WTC11 (cell line): ENCODE measurements around the gene C1QB.

Source experiments
- FOXK1 ChIP-seq: sonication (generic); formaldehyde crosslinking; IDR thresholded peaks from 2 replicates; pipeline ENCODE4 v1.8.0; 2022; ENCODE audit warnings: mild to moderate bottlenecking, moderate library complexity, missing genetic modification reagents
- IRF2 ChIP-seq: sonication (generic); formaldehyde crosslinking; IDR thresholded peaks from 2 replicates; pipeline ENCODE4 v1.8.0; 2022; ENCODE audit warnings: low read depth, missing genetic modification reagents, borderline replicate concordance
- JAZF1 ChIP-seq: fragments of 250-450 bp; sonication (Bioruptor Pico); IDR thresholded peaks from 2 replicates; pipeline ENCODE4 v1.9.0; 2021; ENCODE audit warnings: moderate library complexity, mild to moderate bottlenecking, inconsistent platforms
- MXD4 ChIP-seq: fragments of 250-450 bp; sonication (Bioruptor Pico); IDR thresholded peaks from 2 replicates; pipeline ENCODE4 v1.8.0; 2021; ENCODE audit warnings: mild to moderate bottlenecking, moderate library complexity, borderline replicate concordance
- NFE2L1 ChIP-seq: sonication (generic); formaldehyde crosslinking; IDR thresholded peaks from 2 replicates; pipeline ENCODE4 v1.8.1; 2023; ENCODE audit warnings: missing genetic modification reagents
- SP1 ChIP-seq: sonication (generic); formaldehyde crosslinking; conservative IDR thresholded peaks from 2 replicates; pipeline ENCODE4 v1.8.1; 2022; ENCODE audit warnings: missing genetic modification reagents
- TF ChIP-seq, protein P1 (sequence below): fragments of 200-600 bp; IDR thresholded peaks from 2 replicates; pipeline ENCODE4 v1.8.0; 2022; ENCODE audit warnings: antibody characterized with exemption
- TF ChIP-seq, protein P2 (sequence below): sonication (generic); formaldehyde crosslinking; IDR thresholded peaks from 2 replicates; pipeline ENCODE4 v1.8.1; 2023; ENCODE audit warnings: mild to moderate bottlenecking, missing genetic modification reagents

DNA sequence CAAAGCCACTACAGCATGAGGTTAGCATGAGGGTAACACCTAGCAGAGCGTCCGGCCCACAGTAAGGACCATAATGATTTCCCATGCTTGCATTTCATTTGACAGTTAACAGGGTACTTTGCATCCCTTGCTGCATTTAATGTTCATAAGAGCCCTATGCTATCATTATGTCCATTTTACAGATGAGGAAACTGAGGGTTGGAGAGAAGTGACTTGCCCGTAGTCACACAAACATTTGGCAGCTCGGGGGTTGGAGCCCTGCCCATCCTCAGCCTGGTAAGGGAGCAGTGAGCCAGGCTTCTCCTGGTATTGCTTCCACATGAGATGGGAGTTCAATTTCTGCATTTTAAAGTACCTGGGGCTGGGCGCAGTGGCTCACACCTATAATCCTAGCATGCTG, 41.1 kb downstream of the C1QB start:
- TF ChIP-seq SP1 (CRISPR knock-in tag) = no peak
- TF ChIP-seq, protein P1, sequence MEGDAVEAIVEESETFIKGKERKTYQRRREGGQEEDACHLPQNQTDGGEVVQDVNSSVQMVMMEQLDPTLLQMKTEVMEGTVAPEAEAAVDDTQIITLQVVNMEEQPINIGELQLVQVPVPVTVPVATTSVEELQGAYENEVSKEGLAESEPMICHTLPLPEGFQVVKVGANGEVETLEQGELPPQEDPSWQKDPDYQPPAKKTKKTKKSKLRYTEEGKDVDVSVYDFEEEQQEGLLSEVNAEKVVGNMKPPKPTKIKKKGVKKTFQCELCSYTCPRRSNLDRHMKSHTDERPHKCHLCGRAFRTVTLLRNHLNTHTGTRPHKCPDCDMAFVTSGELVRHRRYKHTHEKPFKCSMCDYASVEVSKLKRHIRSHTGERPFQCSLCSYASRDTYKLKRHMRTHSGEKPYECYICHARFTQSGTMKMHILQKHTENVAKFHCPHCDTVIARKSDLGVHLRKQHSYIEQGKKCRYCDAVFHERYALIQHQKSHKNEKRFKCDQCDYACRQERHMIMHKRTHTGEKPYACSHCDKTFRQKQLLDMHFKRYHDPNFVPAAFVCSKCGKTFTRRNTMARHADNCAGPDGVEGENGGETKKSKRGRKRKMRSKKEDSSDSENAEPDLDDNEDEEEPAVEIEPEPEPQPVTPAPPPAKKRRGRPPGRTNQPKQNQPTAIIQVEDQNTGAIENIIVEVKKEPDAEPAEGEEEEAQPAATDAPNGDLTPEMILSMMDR = no peak
- TF ChIP-seq, protein P2, sequence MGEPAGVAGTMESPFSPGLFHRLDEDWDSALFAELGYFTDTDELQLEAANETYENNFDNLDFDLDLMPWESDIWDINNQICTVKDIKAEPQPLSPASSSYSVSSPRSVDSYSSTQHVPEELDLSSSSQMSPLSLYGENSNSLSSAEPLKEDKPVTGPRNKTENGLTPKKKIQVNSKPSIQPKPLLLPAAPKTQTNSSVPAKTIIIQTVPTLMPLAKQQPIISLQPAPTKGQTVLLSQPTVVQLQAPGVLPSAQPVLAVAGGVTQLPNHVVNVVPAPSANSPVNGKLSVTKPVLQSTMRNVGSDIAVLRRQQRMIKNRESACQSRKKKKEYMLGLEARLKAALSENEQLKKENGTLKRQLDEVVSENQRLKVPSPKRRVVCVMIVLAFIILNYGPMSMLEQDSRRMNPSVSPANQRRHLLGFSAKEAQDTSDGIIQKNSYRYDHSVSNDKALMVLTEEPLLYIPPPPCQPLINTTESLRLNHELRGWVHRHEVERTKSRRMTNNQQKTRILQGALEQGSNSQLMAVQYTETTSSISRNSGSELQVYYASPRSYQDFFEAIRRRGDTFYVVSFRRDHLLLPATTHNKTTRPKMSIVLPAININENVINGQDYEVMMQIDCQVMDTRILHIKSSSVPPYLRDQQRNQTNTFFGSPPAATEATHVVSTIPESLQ (CRISPR knock-in tag) = no peak
- TF ChIP-seq FOXK1 (CRISPR knock-in tag) = no peak
- no peak for TF ChIP-seq JAZF1 (CRISPR knock-in tag)
- no peak for TF ChIP-seq IRF2 (CRISPR knock-in tag)
- TF ChIP-seq NFE2L1 = no peak
- no peak for TF ChIP-seq MXD4
